Lower leg skin (tissue), 4 donors: Measurements from ENCODE around the gene SOHLH1. TPM values are rescaled to one million over a fixed set of nuclear protein-coding genes. Genes with fewer than 3 reads are reported as not detected.

ENCODE experiments used
- DNase-seq, 2 donors: peaks; one replicate each; pipeline ENCODE4 v3.0.0-alpha.2; 2019; ENCODE audit warnings: low spot score in 2 of 2
- H3K4me3 ChIP-seq: fragments of 200-600 bp; sonication (generic); 2 replicates; pipeline ENCODE4 v1.5.1; 2017; ENCODE audit warnings: mild to moderate bottlenecking, low read depth; ENCODE audit not compliant: poor library complexity, severe bottlenecking
- POLR2A ChIP-seq, 2 donors: fragments of 450-650 bp; IDR thresholded peaks; one replicate each; pipeline ENCODE4 v1.6.1; 2016 to 2017; ENCODE audit warnings: antibody characterized with exemption in 2 of 2, mild to moderate bottlenecking in 1 of 2, moderate library complexity in 1 of 2
- WGBS, 2 donors: methylation state at CpG; one replicate each; pipeline ENCODE4 v1.1.5; 2018; 5-methylcytosine and 5-hydroxymethylcytosine counted together
- intact Hi-C: fragments of 100-400 bp; cut with DNase I; formaldehyde crosslinking; loops from one replicate; pipeline ENCODE4 v1.15.0; 2023; ENCODE audit warnings: low total_unique reads
- total RNA-seq, 4 donors: library from RNA; depleted of rRNA; stranded (reverse); fragments of >200 nt; gene quantifications; one replicate each; pipeline ENCODE4 v1.1.0, GENCODE V29; 2016
- TF ChIP-seq, protein P1 (sequence below), 3 donors: fragments of 450-650 bp; IDR thresholded peaks; one replicate each; pipeline ENCODE4 v1.5.1; 2016; ENCODE audit warnings: antibody characterized with exemption in 3 of 3, mild to moderate bottlenecking in 3 of 3, moderate library complexity in 2 of 3

SOHLH1 gene, protein sequence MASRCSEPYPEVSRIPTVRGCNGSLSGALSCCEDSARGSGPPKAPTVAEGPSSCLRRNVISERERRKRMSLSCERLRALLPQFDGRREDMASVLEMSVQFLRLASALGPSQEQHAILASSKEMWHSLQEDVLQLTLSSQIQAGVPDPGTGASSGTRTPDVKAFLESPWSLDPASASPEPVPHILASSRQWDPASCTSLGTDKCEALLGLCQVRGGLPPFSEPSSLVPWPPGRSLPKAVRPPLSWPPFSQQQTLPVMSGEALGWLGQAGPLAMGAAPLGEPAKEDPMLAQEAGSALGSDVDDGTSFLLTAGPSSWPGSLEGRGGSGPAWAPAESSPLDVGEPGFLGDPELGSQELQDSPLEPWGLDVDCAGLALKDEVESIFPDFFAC
- under 1 TPM in 1 of 4 donors, not detected in 3; 0.71 TPM for total RNA-seq

DNA sequence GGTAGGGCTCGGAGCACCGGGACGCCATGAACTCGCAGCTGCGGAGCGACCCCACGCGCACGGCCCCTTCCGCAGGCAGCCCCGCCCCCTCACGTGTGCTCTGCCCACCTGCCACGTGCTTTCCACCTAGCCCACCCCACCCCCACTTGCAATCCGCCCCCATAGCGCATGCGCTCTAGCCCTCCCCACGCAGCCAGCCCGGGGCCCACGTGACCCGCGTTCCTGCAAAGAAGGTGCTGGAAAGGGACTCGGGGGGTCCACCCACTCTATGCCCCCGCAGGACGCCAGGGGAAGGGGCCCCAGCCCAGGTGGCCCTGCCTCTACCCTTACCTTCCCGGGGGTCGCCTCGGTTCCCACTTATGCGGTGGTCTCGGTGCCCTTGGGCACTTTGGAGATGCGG is at the start of gene SOHLH1:
TSS of gene SOHLH1 (minus strand) at position 42 of the 400 bp plus-strand sequence. CDS start at position 28, 14 bp downstream.
- 79 to 81% methylated on average over 22 to 29 of the region's 30 CpGs for WGBS, 2 donors
- no peak for TF ChIP-seq POLR2A (IDR thresholded peaks at IDR 0.05)
- TF ChIP-seq, protein P1, sequence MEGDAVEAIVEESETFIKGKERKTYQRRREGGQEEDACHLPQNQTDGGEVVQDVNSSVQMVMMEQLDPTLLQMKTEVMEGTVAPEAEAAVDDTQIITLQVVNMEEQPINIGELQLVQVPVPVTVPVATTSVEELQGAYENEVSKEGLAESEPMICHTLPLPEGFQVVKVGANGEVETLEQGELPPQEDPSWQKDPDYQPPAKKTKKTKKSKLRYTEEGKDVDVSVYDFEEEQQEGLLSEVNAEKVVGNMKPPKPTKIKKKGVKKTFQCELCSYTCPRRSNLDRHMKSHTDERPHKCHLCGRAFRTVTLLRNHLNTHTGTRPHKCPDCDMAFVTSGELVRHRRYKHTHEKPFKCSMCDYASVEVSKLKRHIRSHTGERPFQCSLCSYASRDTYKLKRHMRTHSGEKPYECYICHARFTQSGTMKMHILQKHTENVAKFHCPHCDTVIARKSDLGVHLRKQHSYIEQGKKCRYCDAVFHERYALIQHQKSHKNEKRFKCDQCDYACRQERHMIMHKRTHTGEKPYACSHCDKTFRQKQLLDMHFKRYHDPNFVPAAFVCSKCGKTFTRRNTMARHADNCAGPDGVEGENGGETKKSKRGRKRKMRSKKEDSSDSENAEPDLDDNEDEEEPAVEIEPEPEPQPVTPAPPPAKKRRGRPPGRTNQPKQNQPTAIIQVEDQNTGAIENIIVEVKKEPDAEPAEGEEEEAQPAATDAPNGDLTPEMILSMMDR (IDR thresholded peaks at IDR 0.05) = no peak
- H3K4me3 ChIP-seq = no peak within 1 kb of the TSS
- DNase-seq = no peak
- intact Hi-C loops = no loop called here

DNA sequence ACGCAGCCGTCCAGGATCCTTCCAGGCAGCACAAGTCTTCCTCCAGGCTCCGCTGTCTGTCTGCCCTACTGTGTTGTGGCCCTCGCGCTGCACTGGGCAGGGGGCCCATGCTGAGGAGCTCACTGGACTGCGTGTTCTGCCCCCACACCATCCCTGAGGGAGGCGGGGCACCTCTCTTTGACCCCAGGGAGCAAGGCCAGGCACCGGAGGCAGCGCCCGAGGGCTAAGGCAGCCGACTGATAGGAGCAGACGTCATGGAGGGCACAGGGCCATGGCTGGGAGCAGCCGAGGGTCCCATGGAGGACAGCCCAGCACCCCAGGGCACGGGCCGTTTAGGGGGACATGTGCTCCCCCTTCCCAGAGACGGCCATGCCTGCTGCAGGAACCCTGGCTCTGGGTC is 49.4 kb upstream of the SOHLH1 start:
- intact Hi-C loops = no loop called here
- 60 to 69% methylated on average over 13 to 16 of the region's 16 CpGs for WGBS, 2 donors
- no peak overlapping the region for H3K4me3 ChIP-seq
- TF ChIP-seq POLR2A (IDR thresholded peaks at IDR 0.05) = no peak
- TF ChIP-seq, protein P1 (IDR thresholded peaks at IDR 0.05) = no peak
- no peak for DNase-seq

DNA sequence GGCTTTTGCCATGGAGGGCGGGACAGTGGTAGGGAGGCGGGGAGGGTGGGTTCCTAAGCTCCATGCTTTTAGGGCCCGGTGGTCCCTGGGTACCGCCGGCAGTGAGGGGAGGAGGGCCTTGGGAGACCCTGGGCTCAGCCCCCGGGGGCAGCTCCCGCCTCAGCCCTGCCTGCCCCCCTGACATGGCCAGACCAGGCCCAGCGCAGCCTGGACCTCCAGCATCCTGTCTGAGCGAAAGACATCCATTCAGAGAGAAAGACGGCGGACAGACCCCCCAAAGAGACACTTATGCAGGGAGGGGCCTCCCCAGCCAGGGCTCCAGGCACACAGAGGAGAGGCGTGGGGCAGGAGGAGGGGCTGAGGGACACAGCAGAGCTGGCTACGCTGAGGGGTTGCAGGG is 48.0 kb upstream of the SOHLH1 start:
- intact Hi-C loops = no loop called here
- 71 to 75% methylated on average over 13 of the region's 13 CpGs for WGBS, 2 donors

DNA sequence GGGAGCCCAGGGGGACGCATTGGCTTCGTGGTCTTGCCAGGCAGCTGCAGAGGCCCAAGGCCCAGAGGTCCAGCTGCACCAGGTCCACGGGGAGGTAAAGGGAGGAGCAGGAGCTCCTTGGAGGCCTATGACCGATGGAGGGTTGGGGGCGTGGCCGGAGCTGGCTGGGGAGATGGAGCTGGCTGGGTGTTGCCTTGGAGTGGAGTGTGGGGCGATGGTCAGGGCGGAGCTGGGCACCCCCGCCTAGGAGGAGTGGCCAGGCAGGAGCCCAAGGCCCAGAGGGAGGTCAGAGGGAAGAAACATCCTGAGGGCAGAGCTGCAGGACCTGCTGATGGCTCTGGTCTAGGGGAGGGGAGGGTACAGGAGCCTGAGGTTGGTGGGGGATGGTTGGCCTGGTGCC is 47.3 kb upstream of the SOHLH1 start:
- TF ChIP-seq, protein P1 (IDR thresholded peaks at IDR 0.05) = no peak
- TF ChIP-seq POLR2A (IDR thresholded peaks at IDR 0.05) = no peak
- 50 to 56% methylated on average over 8 to 9 of the region's 9 CpGs for whole genome bisulfite sequencing, 2 donors
- DNase-seq = no peak
- no peak overlapping the region for H3K4me3 ChIP-seq
- intact Hi-C loops = no loop called here

More for the DNA sequence above, 48.0 kb upstream of the SOHLH1 start:
- no peak for DNase-seq
- no peak overlapping the region for H3K4me3 ChIP-seq
- no peak for TF ChIP-seq POLR2A (IDR thresholded peaks at IDR 0.05)
- TF ChIP-seq, protein P1 (IDR thresholded peaks at IDR 0.05) = no peak

DNA sequence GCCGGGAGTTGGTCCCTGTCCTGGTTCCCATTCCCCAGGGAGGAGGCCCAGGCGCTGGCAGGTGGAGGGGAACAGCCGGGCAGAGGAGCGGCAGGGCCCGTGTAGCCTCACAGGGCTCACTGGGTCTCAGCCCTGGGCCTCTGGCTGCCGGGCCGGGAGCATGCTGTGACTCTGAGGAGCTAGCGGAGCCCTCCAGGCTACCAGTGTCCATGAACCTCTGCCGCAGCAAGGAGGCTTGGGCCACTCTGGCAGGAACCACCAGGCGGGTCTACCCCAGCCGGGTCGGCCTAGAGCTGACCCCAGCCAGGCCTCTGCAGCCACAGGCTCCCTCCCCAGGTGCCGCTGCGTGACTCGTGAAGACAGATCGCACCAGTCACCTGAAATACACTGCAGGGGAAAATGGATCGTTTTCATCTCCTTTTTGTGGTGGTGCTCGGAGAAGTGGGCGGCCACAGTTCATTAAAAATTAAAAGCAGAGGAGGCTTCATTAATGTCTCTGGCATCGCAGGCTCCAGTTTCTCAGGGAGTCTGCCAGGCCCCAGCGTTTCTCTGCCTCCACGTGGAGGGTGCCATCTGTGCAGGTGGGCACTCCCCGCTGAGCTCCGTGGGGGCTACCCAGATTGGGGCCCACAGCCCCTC is 46.5 kb upstream of the SOHLH1 start:
- H3K4me3 ChIP-seq = no peak overlapping the region
- intact Hi-C loops = no loop called here
- DNase-seq = no peak
- TF ChIP-seq, protein P1 (IDR thresholded peaks at IDR 0.05) = no peak
- no peak for TF ChIP-seq POLR2A (IDR thresholded peaks at IDR 0.05)
- 75 to 87% methylated on average over 14 to 22 of the region's 24 CpGs for WGBS, 2 donors
